Epithelial cell of proximal tubule (primary cell): ENCODE measurements around the gene IPO4. TPM values are rescaled to one million over a fixed set of nuclear protein-coding genes. Genes with fewer than 3 reads are reported as not detected.

Source experiments
- DNase-seq: peaks from one replicate; pipeline ENCODE4 v3.0.0-alpha.2; 2011; ENCODE audit warnings: low read depth
- H3K4me3 ChIP-seq: 2 replicates; pipeline ENCODE4 v1.5.1; 2011; ENCODE audit warnings: low read depth, mild to moderate bottlenecking, low read length
- total RNA-seq: library from RNA; depleted of rRNA; stranded (reverse); fragments of >200 nt; gene quantifications from 2 replicates; pipeline ENCODE4 v1.2.3, GENCODE V29; 2015
- TF ChIP-seq, protein P1 (sequence below): conservative IDR thresholded peaks from 2 replicates; pipeline ENCODE4 v1.5.1; 2012; ENCODE audit warnings: low read depth, mild to moderate bottlenecking, low read length

IPO4 gene
- total RNA-seq, 1 donor from 2014 or later, result 60.4 TPM

DNA sequence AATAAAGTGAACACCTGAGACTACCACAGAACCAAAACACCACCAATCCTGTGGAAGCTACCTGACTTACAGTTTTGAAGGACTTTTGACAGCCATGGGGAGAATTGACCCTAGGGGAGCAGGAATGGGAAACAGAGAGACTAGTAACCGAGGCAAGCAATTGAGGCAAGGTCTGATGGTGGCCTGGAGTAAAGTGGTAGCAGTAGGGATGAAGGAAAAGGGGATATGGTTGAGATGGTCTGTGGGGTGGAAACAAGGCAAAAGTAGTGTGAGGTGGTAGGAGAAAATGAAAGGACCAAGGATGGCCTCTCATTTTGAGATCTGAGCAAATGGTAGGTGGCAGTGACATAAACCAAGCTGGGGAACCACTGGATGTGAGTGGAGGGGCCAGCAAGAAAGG is 31.8 kb downstream of the IPO4 start:
- no peak for DNase-seq
- no peak overlapping the region for H3K4me3 ChIP-seq
- TF ChIP-seq, protein P1, sequence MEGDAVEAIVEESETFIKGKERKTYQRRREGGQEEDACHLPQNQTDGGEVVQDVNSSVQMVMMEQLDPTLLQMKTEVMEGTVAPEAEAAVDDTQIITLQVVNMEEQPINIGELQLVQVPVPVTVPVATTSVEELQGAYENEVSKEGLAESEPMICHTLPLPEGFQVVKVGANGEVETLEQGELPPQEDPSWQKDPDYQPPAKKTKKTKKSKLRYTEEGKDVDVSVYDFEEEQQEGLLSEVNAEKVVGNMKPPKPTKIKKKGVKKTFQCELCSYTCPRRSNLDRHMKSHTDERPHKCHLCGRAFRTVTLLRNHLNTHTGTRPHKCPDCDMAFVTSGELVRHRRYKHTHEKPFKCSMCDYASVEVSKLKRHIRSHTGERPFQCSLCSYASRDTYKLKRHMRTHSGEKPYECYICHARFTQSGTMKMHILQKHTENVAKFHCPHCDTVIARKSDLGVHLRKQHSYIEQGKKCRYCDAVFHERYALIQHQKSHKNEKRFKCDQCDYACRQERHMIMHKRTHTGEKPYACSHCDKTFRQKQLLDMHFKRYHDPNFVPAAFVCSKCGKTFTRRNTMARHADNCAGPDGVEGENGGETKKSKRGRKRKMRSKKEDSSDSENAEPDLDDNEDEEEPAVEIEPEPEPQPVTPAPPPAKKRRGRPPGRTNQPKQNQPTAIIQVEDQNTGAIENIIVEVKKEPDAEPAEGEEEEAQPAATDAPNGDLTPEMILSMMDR, result no peak

DNA sequence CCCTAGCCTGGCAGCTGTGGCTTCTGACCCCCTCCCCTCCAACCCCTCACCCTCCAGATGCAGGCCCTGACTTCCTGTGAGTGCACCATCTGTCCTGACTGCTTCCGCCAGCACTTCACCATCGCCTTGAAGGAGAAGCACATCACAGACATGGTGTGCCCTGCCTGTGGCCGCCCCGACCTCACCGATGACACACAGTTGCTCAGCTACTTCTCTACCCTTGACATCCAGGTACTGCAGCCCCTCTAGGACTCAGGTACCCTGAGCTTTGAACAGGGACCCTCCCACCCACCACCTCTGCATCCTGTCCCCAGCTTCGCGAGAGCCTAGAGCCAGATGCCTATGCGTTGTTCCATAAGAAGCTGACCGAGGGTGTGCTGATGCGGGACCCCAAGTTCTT is 33.5 kb downstream of the IPO4 start:
- no peak for DNase-seq
- no peak overlapping the region for H3K4me3 ChIP-seq
- TF ChIP-seq, protein P1, result no peak

DNA sequence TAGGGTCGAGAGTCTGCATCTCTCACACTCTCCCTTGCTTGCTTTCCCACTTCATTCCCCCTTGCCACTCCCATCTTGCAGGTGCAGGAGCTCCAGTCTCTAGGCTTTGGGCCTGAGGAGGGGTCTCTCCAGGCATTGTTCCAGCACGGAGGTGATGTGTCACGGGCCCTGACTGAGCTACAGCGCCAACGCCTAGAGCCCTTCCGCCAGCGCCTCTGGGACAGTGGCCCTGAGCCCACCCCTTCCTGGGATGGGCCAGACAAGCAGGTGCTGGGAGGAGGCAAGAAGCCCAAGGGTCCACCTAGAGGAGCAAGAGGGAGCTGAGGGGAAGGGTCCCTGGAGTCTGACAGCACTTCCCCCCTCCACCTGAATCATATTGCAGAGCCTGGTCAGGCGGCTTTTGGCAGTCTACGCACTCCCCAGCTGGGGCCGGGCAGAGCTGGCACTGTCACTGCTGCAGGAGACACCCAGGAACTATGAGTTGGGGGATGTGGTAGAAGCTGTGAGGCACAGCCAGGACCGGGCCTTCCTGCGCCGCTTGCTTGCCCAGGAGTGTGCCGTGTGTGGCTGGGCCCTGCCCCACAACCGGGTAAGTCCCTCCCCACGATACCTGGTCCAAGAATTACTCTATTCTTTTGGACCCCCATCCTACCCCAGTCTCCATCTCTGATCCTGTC is 37.1 kb downstream of the IPO4 start:
- H3K4me3 ChIP-seq, result no peak overlapping the region
- DNase-seq, result no peak
- TF ChIP-seq, protein P1, result no peak

DNA sequence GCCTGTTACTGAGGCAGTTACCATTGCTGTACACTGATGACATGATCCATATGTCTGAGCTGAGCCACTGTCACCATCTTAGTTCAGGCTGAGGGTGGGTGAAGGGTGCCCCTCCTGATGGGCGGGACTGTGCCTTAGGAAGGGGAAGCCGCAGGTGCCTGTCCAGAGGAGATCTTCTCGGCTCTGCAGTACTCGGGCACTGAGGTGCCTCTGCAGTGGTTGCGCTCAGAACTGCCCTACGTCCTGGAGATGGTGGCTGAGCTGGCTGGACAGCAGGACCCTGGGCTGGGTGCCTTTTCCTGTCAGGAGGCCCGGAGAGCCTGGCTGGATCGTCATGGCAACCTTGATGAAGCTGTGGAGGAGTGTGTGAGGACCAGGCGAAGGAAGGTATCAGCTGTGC is 37.6 kb downstream of the IPO4 start:
- TF ChIP-seq, protein P1, result no peak
- DNase-seq, result no peak

DNA sequence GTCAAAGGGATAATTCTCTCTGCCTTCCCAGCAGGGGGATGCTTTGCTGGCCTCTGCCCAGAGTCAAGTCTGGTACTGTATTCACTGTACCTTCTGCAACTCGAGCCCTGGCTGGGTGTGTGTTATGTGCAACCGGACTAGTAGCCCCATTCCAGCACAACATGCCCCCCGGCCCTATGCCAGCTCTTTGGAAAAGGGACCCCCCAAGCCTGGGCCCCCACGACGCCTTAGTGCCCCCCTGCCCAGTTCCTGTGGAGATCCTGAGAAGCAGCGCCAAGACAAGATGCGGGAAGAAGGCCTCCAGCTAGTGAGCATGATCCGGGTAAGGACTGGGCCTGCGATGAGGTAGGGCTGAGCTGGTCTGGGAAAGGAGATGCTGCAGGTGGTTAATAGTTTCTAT is 38.0 kb downstream of the IPO4 start:
- H3K4me3 ChIP-seq, result no peak overlapping the region
- DNase-seq, result no peak
- TF ChIP-seq, protein P1, result no peak

More for the DNA sequence above, 37.6 kb downstream of the IPO4 start:
- H3K4me3 ChIP-seq, result no peak overlapping the region

DNA sequence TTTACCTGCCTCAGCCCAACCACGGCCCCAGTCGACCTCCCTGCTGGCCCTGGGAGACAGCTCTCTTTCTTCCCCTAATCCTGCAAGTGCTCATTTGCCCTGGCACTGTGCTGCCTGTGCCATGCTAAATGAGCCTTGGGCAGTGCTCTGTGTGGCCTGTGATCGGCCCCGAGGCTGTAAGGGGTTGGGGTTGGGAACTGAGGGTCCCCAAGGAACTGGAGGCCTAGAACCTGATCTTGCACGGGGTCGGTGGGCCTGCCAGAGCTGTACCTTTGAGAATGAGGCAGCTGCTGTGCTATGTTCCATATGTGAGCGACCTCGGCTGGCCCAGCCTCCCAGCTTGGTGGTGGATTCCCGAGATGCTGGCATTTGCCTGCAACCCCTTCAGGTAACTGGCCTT is 38.6 kb downstream of the IPO4 start:
- TF ChIP-seq, protein P1, result no peak
- no peak overlapping the region for H3K4me3 ChIP-seq
- DNase-seq, result no peak

DNA sequence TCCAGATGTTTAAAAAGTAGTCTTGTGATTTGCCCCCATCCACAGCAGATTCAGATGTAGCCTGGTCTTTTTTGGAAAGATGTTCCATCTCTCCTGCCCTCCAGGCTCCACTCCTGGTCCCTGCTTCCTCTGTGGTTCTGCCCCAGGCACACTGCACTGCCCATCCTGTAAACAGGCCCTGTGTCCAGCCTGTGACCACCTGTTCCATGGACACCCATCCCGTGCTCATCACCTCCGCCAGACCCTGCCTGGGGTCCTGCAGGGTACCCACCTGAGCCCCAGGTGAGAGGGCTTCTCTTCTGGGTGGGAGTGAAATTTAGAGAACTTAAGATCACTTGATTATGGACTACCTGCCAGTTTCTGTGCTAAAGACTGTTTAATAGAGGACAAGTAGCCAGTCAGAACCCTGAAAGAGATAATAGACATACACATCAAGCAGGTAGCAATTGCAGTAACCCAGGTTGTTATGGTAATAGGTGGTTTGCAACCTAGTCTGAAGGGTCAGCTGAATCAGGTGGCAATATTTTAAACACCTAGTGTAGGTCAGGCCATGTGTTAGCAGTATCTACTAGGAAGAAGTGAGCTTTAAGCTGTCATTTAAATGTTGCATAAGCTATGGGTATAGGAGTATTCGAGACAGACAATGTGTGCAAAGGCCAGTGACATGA is 39.2 kb downstream of the IPO4 start:
- no peak overlapping the region for H3K4me3 ChIP-seq
- TF ChIP-seq, protein P1, result no peak
- no peak for DNase-seq
